Neural progenitor cell (in vitro differentiated cells): ENCODE data around the gene TOLLIP. TPM values are rescaled to one million over a fixed set of nuclear protein-coding genes. Genes with fewer than 3 reads are reported as not detected.

Experiments used
- DNase-seq: peaks from one replicate; pipeline ENCODE4 v3.0.0-alpha.2; 2016; ENCODE audit warnings: low spot score
- H2AFZ ChIP-seq: fragments of 200-600 bp; sonication (generic); replicated peaks from 2 replicates; pipeline ENCODE4 v1.6.1; 2016; ENCODE audit warnings: antibody characterized with exemption
- H3F3A ChIP-seq: fragments of 200-600 bp; sonication (generic); 2 replicates; pipeline ENCODE4 v1.6.1; 2016; ENCODE audit warnings: antibody characterized with exemption, low read depth
- H3K27ac ChIP-seq: fragments of 200-600 bp; sonication (generic); 2 replicates; pipeline ENCODE4 v1.5.1; 2016; ENCODE audit warnings: mild to moderate bottlenecking
- H3K27me3 ChIP-seq: fragments of 200-600 bp; sonication (generic); 2 replicates; pipeline ENCODE4 v1.6.1; 2016; ENCODE audit warnings: mild to moderate bottlenecking, moderate library complexity
- H3K36me3 ChIP-seq: fragments of 200-600 bp; sonication (generic); 2 replicates; pipeline ENCODE4 v1.5.1; 2016
- H3K4me1 ChIP-seq: fragments of 200-600 bp; sonication (generic); 2 replicates; pipeline ENCODE4 v1.6.1; 2016; ENCODE audit warnings: mixed run types
- H3K4me2 ChIP-seq: fragments of 200-600 bp; sonication (generic); 2 replicates; pipeline ENCODE4 v1.6.1; 2016
- H3K4me3 ChIP-seq: fragments of 200-600 bp; sonication (generic); 2 replicates; pipeline ENCODE4 v1.5.1; 2016
- H3K79me2 ChIP-seq: fragments of 200-600 bp; sonication (generic); 2 replicates; pipeline ENCODE4 v1.6.1; 2016; ENCODE audit warnings: low read depth
- H3K9ac ChIP-seq: fragments of 200-600 bp; sonication (generic); 2 replicates; pipeline ENCODE4 v1.6.1; 2016
- H3K9me3 ChIP-seq: fragments of 200-600 bp; sonication (generic); 2 replicates; pipeline ENCODE4 v1.5.1; 2016; ENCODE audit warnings: low read depth
- H4K20me1 ChIP-seq: fragments of 200-600 bp; sonication (generic); 2 replicates; pipeline ENCODE4 v1.6.1; 2016; ENCODE audit warnings: low read depth
- H3K27ac Mint-ChIP-seq: 3 replicates; pipeline ENCODE4 v1.8.0; 2021; ENCODE audit warnings: mixed read lengths
- H3K27me3 Mint-ChIP-seq: 2 replicates; pipeline ENCODE4 v1.8.0; 2022; ENCODE audit warnings: low read depth, mild to moderate bottlenecking, inconsistent platforms, moderate library complexity, mixed read lengths; ENCODE audit not compliant: insufficient read depth
- H3K36me3 Mint-ChIP-seq: 3 replicates; pipeline ENCODE4 v1.8.0; 2021; ENCODE audit warnings: mixed read lengths
- H3K4me1 Mint-ChIP-seq: 3 replicates; pipeline ENCODE4 v1.8.0; 2021; ENCODE audit warnings: mixed read lengths
- H3K4me3 Mint-ChIP-seq: 3 replicates; pipeline ENCODE4 v1.8.0; 2021; ENCODE audit warnings: mild to moderate bottlenecking, moderate library complexity, mixed read lengths
- H3K9me3 Mint-ChIP-seq: 3 replicates; pipeline ENCODE4 v1.8.0; 2020; ENCODE audit warnings: mixed read lengths
- EZH2 ChIP-seq: fragments of 200-600 bp; sonication (generic); IDR thresholded peaks from 2 replicates; pipeline ENCODE4 v1.6.1; 2017; ENCODE audit warnings: antibody characterized with exemption, mild to moderate bottlenecking, moderate library complexity
- EZH2phosphoT487 ChIP-seq: fragments of 200-600 bp; sonication (generic); IDR thresholded peaks from 2 replicates; pipeline ENCODE4 v1.6.1; 2017; ENCODE audit warnings: antibody characterized with exemption
- total RNA-seq: library from RNA; depleted of rRNA; stranded (reverse); fragments of >200 nt; gene quantifications from 2 replicates; pipeline ENCODE4 v1.2.3, GENCODE V29; 2015; ENCODE audit warnings: low replicate concordance
- TF ChIP-seq, protein P1 (sequence below): fragments of 200-600 bp; sonication (generic); IDR thresholded peaks from 2 replicates; pipeline ENCODE4 v1.5.1; 2017; ENCODE audit warnings: antibody characterized with exemption, mild to moderate bottlenecking

Gene TOLLIP
- total RNA-seq, 1 donor from 2014 or later, result 8.5 TPM

GRCh38 chr11:1276041-1276790, 33.2 kb downstream of the TOLLIP start:
- Histone ChIP-seq H3K4me2 (no peak overlapping the region), H3K4me1 (no peaks in the 10 kb centered on the region), H3K9me3 (no peaks in the 10 kb centered on the region), H3K79me2 (no peaks in the 10 kb centered on the region), H4K20me1 (no peaks in the 10 kb centered on the region), H3K27me3 (no peaks in the 10 kb centered on the region), H2AFZ (no peak overlapping the region), H3K4me3 (no peak overlapping the region), H3F3A (no peaks in the 10 kb centered on the region), H3K27ac (no peak overlapping the region), H3K9ac (no peak overlapping the region), H3K36me3 (no peaks in the 10 kb centered on the region)
- H3K27ac Mint-ChIP-seq, result no peak overlapping the region
- peaks cover 7% of the 10 kb centered on the region for H3K27me3 Mint-ChIP-seq
- TF ChIP-seq, protein P1, sequence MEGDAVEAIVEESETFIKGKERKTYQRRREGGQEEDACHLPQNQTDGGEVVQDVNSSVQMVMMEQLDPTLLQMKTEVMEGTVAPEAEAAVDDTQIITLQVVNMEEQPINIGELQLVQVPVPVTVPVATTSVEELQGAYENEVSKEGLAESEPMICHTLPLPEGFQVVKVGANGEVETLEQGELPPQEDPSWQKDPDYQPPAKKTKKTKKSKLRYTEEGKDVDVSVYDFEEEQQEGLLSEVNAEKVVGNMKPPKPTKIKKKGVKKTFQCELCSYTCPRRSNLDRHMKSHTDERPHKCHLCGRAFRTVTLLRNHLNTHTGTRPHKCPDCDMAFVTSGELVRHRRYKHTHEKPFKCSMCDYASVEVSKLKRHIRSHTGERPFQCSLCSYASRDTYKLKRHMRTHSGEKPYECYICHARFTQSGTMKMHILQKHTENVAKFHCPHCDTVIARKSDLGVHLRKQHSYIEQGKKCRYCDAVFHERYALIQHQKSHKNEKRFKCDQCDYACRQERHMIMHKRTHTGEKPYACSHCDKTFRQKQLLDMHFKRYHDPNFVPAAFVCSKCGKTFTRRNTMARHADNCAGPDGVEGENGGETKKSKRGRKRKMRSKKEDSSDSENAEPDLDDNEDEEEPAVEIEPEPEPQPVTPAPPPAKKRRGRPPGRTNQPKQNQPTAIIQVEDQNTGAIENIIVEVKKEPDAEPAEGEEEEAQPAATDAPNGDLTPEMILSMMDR, result no peak
- no peak for TF ChIP-seq EZH2
- TF ChIP-seq EZH2phosphoT487, result no peak
- DNase-seq, result no peak
- no peak overlapping the region for H3K4me3 Mint-ChIP-seq
- no peaks in the 10 kb centered on the region for H3K9me3 Mint-ChIP-seq
- peaks cover 10% of the 10 kb centered on the region for H3K36me3 Mint-ChIP-seq
- peaks cover 5% of the 10 kb centered on the region for H3K4me1 Mint-ChIP-seq

DNA sequence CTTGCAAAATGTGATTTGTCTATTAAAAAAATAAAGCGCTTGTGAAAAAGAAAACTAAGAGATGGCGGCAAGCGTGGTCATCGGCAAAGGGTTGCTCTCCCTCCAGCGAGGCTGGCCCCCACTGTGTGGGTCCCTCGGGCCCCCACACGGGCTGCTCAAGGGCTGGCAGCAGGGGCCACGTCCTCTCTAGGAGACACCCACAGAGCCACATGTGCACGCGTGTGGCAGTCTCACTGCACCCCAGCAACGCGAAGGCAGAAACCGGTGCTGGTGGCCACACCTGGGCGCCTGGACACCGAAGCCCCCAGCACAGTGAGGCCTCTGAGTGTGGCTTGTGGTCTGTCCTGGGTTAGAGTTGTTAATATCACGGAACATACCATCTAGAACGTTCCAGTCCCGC, 34.4 kb downstream of the TOLLIP start:
- Histone ChIP-seq H4K20me1 (no peaks in the 10 kb centered on the region), H2AFZ (no peak overlapping the region), H3K4me3 (no peak overlapping the region), H3K9ac (no peak overlapping the region), H3K4me2 (no peak overlapping the region), H3K4me1 (no peaks in the 10 kb centered on the region), H3F3A (no peaks in the 10 kb centered on the region), H3K27ac (no peak overlapping the region), H3K9me3 (no peaks in the 10 kb centered on the region), H3K79me2 (no peaks in the 10 kb centered on the region), H3K27me3 (no peaks in the 10 kb centered on the region), H3K36me3 (no peaks in the 10 kb centered on the region)
- H3K4me1 Mint-ChIP-seq, result peaks cover 6% of the 10 kb centered on the region
- H3K27me3 Mint-ChIP-seq, result peaks cover 8% of the 10 kb centered on the region
- no peak for DNase-seq
- no peak overlapping the region for H3K27ac Mint-ChIP-seq
- peaks cover 10% of the 10 kb centered on the region for H3K36me3 Mint-ChIP-seq
- no peak overlapping the region for H3K4me3 Mint-ChIP-seq
- TF ChIP-seq, protein P1, result no peak
- TF ChIP-seq EZH2 (no peak), EZH2phosphoT487 (no peak)
- no peaks in the 10 kb centered on the region for H3K9me3 Mint-ChIP-seq

- no peaks in the 10 kb centered on the region for H3K9me3 Mint-ChIP-seq
- Histone ChIP-seq H3F3A (no peaks in the 10 kb centered on the region), H3K4me1 (no peaks in the 10 kb centered on the region), H3K4me2 (no peak overlapping the region), H3K36me3 (no peaks in the 10 kb centered on the region), H3K9ac (no peak overlapping the region), H4K20me1 (no peaks in the 10 kb centered on the region), H3K27me3 (no peaks in the 10 kb centered on the region), H3K79me2 (no peaks in the 10 kb centered on the region), H2AFZ (no peak overlapping the region), H3K9me3 (no peaks in the 10 kb centered on the region), H3K4me3 (no peak overlapping the region), H3K27ac (no peak overlapping the region)
- peaks cover 6% of the 10 kb centered on the region for H3K4me1 Mint-ChIP-seq
- H3K27me3 Mint-ChIP-seq, result peaks cover 8% of the 10 kb centered on the region
- no peak overlapping the region for H3K4me3 Mint-ChIP-seq
- TF ChIP-seq, protein P1, result no peak
- no peak for TF ChIP-seq EZH2
- TF ChIP-seq EZH2phosphoT487, result no peak
- DNase-seq, result no peak
- no peak overlapping the region for H3K27ac Mint-ChIP-seq
- peaks cover 9% of the 10 kb centered on the region for H3K36me3 Mint-ChIP-seq
These were observed 34.9 kb downstream of the TOLLIP start for GRCh38 chr11:1274501-1274900.
